IMR-90 (cell line): ENCODE data around the gene PTPRN2. TPM values are rescaled to one million over a fixed set of nuclear protein-coding genes. Genes with fewer than 3 reads are reported as not detected.

Experiments
- ATAC-seq: fragments of 200-7000 bp; cut with Tn5 transposase; 2 replicates; pipeline ENCODE4 v1.9.1; 2020; ENCODE audit warnings: low read depth, mild to moderate bottlenecking, moderate library complexity
- BruUV-seq: library from RNA; stranded (reverse); fragments of 400-500 nt; replicated peaks from 2 replicates; lab custom pipeline; 2021; lab: Mats Ljungman, UMichigan
- CTCF ChIA-PET: fragments of 300-600 bp; formaldehyde crosslinking; extraction: SDS; loops from one replicate; lab custom pipeline; 2021; ENCODE audit warnings: antibody characterized with exemption; lab: Yijun Ruan, JAX
- POLR2A ChIA-PET: fragments of 300-600 bp; sonication (Branson Sonifier 250); formaldehyde crosslinking; loops from one replicate; lab custom pipeline; 2022; ENCODE audit warnings: antibody characterized with exemption; ENCODE audit not compliant: unreplicated experiment; lab: Charles Lee
- DNase-seq: peaks from one replicate; pipeline ENCODE4 v3.0.0; 2013
- H2AFZ ChIP-seq: replicated peaks from 2 replicates; pipeline ENCODE3; 2013; ENCODE audit warnings: low read length, mild to moderate bottlenecking; ENCODE audit not compliant: poor library complexity
- H2AK5ac ChIP-seq: 2 replicates; pipeline ENCODE4 v1.6.1; 2013; ENCODE audit warnings: low read depth, low read length, inconsistent platforms
- H2AK9ac ChIP-seq: replicated peaks from 2 replicates; pipeline ENCODE3; 2013; ENCODE audit warnings: mild to moderate bottlenecking, low read depth, low read length, moderate library complexity; ENCODE audit not compliant: poor library complexity
- H2BK120ac ChIP-seq: 2 replicates; pipeline ENCODE4 v1.6.1; 2013; ENCODE audit warnings: low read depth, low read length, inconsistent platforms
- H2BK15ac ChIP-seq: 3 replicates; pipeline ENCODE4 v1.6.1; 2013; ENCODE audit warnings: low read depth, low read length, inconsistent platforms
- H2BK20ac ChIP-seq: 2 replicates; pipeline ENCODE4 v1.6.1; 2013; ENCODE audit warnings: low read depth, mild to moderate bottlenecking, inconsistent platforms, low read length, moderate library complexity
- H2BK5ac ChIP-seq: 2 replicates; pipeline ENCODE4 v1.6.1; 2013; ENCODE audit warnings: mild to moderate bottlenecking, low read depth, low read length, inconsistent platforms; ENCODE audit not compliant: poor library complexity, severe bottlenecking
- H3K14ac ChIP-seq: replicated peaks from 2 replicates; pipeline ENCODE4 v1.6.1; 2013; ENCODE audit warnings: low read depth, low read length, inconsistent platforms
- H3K18ac ChIP-seq: 2 replicates; pipeline ENCODE4 v1.6.1; 2013; ENCODE audit warnings: low read depth, low read length, control low read depth
- H3K23ac ChIP-seq: 2 replicates; pipeline ENCODE4 v1.6.1; 2013; ENCODE audit warnings: low read depth, low read length, inconsistent platforms
- H3K27ac ChIP-seq: 2 replicates; pipeline ENCODE4 v1.5.1; 2013; ENCODE audit warnings: mild to moderate bottlenecking, control low read depth, low read length; ENCODE audit not compliant: insufficient read depth
- H3K27me3 ChIP-seq: 2 replicates; pipeline ENCODE4 v1.6.1; 2013; ENCODE audit warnings: low read length; ENCODE audit not compliant: control insufficient read depth, insufficient read depth
- H3K36me3 ChIP-seq: 2 replicates; pipeline ENCODE4 v1.6.1; 2013; ENCODE audit warnings: low read length, mixed read lengths; ENCODE audit not compliant: control insufficient read depth, insufficient read depth
- H3K4ac ChIP-seq: 2 replicates; pipeline ENCODE4 v1.6.1; 2013; ENCODE audit warnings: low read depth, low read length, inconsistent platforms
- H3K4me1 ChIP-seq: 2 replicates; pipeline ENCODE4 v1.6.1; 2013; ENCODE audit warnings: low read length, mixed read lengths; ENCODE audit not compliant: control insufficient read depth, insufficient read depth
- H3K4me2 ChIP-seq: 2 replicates; pipeline ENCODE4 v1.6.1; 2013; ENCODE audit warnings: low read depth, mild to moderate bottlenecking, control low read depth, low read length, moderate library complexity
- H3K4me3 ChIP-seq: 2 replicates; pipeline ENCODE4 v1.5.1; 2013; ENCODE audit warnings: low read depth, mild to moderate bottlenecking, control low read depth, low read length, moderate library complexity; ENCODE audit not compliant: insufficient read depth
- H3K56ac ChIP-seq: 2 replicates; pipeline ENCODE4 v1.6.1; 2013; ENCODE audit warnings: low read length, inconsistent platforms; ENCODE audit not compliant: insufficient read depth; ENCODE audit errors: extremely low read depth
- H3K79me1 ChIP-seq, 2 experiments: 2 replicates each; pipeline ENCODE4 v1.6.1; 2013; ENCODE audit warnings: low read length in 2 of 2, inconsistent platforms in 1 of 2, low read depth in 1 of 2
- H3K9ac ChIP-seq: 2 replicates; pipeline ENCODE4 v1.6.1; 2013; ENCODE audit warnings: low read depth, low read length, control low read depth
- H3K9me1 ChIP-seq: 2 replicates; pipeline ENCODE4 v1.6.1; 2013; ENCODE audit warnings: low read length, inconsistent platforms; ENCODE audit not compliant: insufficient read depth
- H3K9me3 ChIP-seq: 2 replicates; pipeline ENCODE4 v1.6.1; 2013; ENCODE audit warnings: low read length; ENCODE audit not compliant: control insufficient read depth, insufficient read depth
- H4K20me1 ChIP-seq: 2 replicates; pipeline ENCODE4 v1.6.1; 2013; ENCODE audit warnings: low read length, inconsistent platforms; ENCODE audit not compliant: insufficient read depth
- H4K5ac ChIP-seq: 2 replicates; pipeline ENCODE4 v1.6.1; 2013; ENCODE audit warnings: mild to moderate bottlenecking, low read depth, low read length, control low read depth
- H4K8ac ChIP-seq, 2 experiments: 2 replicates each; pipeline ENCODE4 v1.6.1; 2013; ENCODE audit warnings: low read depth in 2 of 2, low read length in 2 of 2, control low read depth in 1 of 2, inconsistent platforms in 1 of 2
- H4K91ac ChIP-seq: 2 replicates; pipeline ENCODE4 v1.6.1; 2013; ENCODE audit warnings: low read depth, low read length, inconsistent platforms; ENCODE audit not compliant: insufficient read depth
- BHLHE40 ChIP-seq: fragments of 150-350 bp; IDR thresholded peaks from 2 replicates; pipeline ENCODE4 v1.6.1; 2016; ENCODE audit warnings: mild to moderate bottlenecking, low read depth, low read length
- CEBPB ChIP-seq: IDR thresholded peaks from 2 replicates; pipeline ENCODE4 v1.6.1; 2012; ENCODE audit warnings: low read depth, low read length, improper control_type of control experiment
- CHD1 ChIP-seq: IDR thresholded peaks from 2 replicates; pipeline ENCODE4 v1.6.1; 2012; ENCODE audit warnings: low read depth, low read length, improper control_type of control experiment
- FOS ChIP-seq: fragments of 150-350 bp; IDR thresholded peaks from 2 replicates; pipeline ENCODE4 v1.6.1; 2016; ENCODE audit warnings: low read depth, low read length
- MAFK ChIP-seq: IDR thresholded peaks from 2 replicates; pipeline ENCODE4 v1.6.1; 2012; ENCODE audit warnings: low read depth, low read length, improper control_type of control experiment
- NFE2L2 ChIP-seq: fragments of 150-350 bp; IDR thresholded peaks from 2 replicates; pipeline ENCODE4 v1.6.1; 2016; ENCODE audit warnings: low read depth, mild to moderate bottlenecking, low read length
- RAD21 ChIP-seq: IDR thresholded peaks from 2 replicates; pipeline ENCODE4 v1.6.1; 2012; ENCODE audit warnings: low read length, improper control_type of control experiment
- RCOR1 ChIP-seq: IDR thresholded peaks from 2 replicates; pipeline ENCODE4 v1.6.1; 2012; ENCODE audit warnings: mild to moderate bottlenecking, low read length, improper control_type of control experiment; ENCODE audit not compliant: insufficient replicate concordance
- SMC3 ChIP-seq: fragments of 150-350 bp; IDR thresholded peaks from 2 replicates; pipeline ENCODE4 v1.6.1; 2016; ENCODE audit warnings: low read depth, mild to moderate bottlenecking, antibody characterized with exemption, low read length, moderate library complexity
- WGBS, 2 experiments: methylation state at CpG; one replicate each; pipeline versions ENCODE4 v1.1.5 to v1.1.7; 2013; ENCODE audit warnings: missing lambda C conversion rate in 2 of 2; ENCODE audit not compliant: insufficient read length in 1 of 2; ENCODE audit errors: extremely low coverage in 2 of 2; 5-methylcytosine and 5-hydroxymethylcytosine counted together
- dilution Hi-C: fragments of 300-500 bp; cut with HindIII; formaldehyde crosslinking; loops from one replicate; pipeline ENCODE4 v1.14.3; 2018; ENCODE audit warnings: low sequenced_read_pairs; ENCODE audit not compliant: unreplicated experiment
- in situ Hi-C: fragments of 300-500 bp; cut with MboI; formaldehyde crosslinking; loops from 3 replicates; pipeline ENCODE4 v1.14.3; 2019; ENCODE audit warnings: low sequenced_read_pairs, inconsistent platforms, mixed read lengths
- intact Hi-C: fragments of 100-400 bp; cut with micrococcal nuclease; formaldehyde crosslinking; loops from 2 replicates; pipeline ENCODE4 v1.10.0; 2022
- polyA plus RNA-seq, 3 experiments: library from polyadenylated mRNA; depleted of rRNA; stranded (reverse); fragments of >200 nt; gene quantifications; 2 replicates each; pipeline ENCODE4 v1.2.3, GENCODE V29; 2012; ENCODE audit warnings: low replicate concordance in 1 of 3
- total RNA-seq: library from RNA; depleted of rRNA; stranded (reverse); fragments of >200 nt; gene quantifications from 2 replicates; pipeline ENCODE4 v1.2.3, GENCODE V29; 2012
- TF ChIP-seq, protein P1 (sequence below): fragments of 150-350 bp; IDR thresholded peaks from 2 replicates; pipeline ENCODE4 v1.6.1; 2017; ENCODE audit warnings: mild to moderate bottlenecking, antibody characterized with exemption, low read length, low read depth
- TF ChIP-seq, protein P2 (sequence below): fragments of 150-350 bp; IDR thresholded peaks from 2 replicates; pipeline ENCODE4 v1.6.1; 2016; ENCODE audit warnings: low read depth, mild to moderate bottlenecking, low read length, moderate library complexity, borderline replicate concordance

The PTPRN2 gene
- total and polyA plus RNA-seq, 2 of the 4 experiments (the other 2 are of a cell fraction) = 0.03 TPM; not detected in 1

DNA sequence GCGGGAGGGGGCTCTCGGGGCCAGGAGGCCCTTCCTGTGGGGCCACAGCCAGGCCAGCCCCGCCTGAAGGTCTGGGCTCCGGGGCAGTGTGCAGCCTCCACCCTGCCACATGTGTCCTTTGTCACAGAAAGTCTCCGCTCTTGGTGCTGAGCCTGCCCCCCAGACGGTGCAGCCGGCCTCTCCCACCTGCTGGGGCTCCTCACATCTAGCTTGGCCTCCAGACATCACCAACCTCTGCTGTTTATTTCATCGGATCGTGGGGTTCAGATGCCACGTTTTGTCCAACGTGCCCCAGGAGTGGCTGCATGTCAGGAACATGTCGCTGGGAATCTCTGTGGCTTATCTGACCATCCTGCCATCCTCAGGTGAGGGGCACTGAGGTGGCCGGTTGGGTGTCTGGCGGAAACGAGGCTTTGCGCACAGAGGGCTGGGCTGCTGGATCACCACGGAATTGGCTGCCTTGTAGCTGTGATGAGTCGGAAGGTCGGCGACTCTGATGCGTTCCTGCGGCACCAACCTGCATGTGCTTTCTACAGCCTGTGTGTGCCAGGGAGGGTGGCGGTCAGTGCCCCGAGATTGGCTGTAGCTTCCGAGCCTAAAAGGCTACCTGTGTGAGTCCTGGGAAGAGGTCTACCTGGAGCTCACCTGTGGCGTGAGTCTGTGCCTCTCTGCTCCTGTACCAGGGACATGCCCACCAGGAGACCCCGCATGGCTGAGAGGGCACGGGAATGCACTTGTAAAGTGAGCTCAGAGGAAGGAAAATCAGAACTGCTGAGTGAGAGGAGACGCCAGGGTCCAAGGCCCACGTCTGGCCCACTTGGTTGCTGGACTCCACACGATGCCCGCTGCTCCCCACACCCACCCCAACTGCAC is 934.4 kb downstream of the PTPRN2 start:
- Histone ChIP-seq H2AK9ac (no peak overlapping the region), H3K4ac (no peak overlapping the region), H3K9me1 (no peaks in the 10 kb centered on the region), H2BK120ac (no peak overlapping the region), H4K20me1 (no peaks in the 10 kb centered on the region), H2AK5ac (no peak overlapping the region), H2AFZ (no peak overlapping the region), H4K91ac (no peak overlapping the region), H3K4me2 (no peak overlapping the region), H3K9ac (no peak overlapping the region), H3K27me3 (no peaks in the 10 kb centered on the region), H3K14ac (no peak overlapping the region), H3K79me1 (no peaks in the 10 kb centered on the region), H3K36me3 (no peaks in the 10 kb centered on the region), H3K4me3 (no peak overlapping the region), H2BK20ac (no peak overlapping the region), H3K4me1 (no peaks in the 10 kb centered on the region), H3K9me3 (peaks cover 54% of the 10 kb centered on the region), H3K27ac (no peak overlapping the region), H3K56ac (no peak overlapping the region), H3K23ac (no peak overlapping the region), H4K8ac (no peak overlapping the region), H4K5ac (no peak overlapping the region), H2BK15ac (no peak overlapping the region), H2BK5ac (no peak overlapping the region), H3K18ac (no peak overlapping the region)
- intact Hi-C loops (no loop called here), dilution Hi-C loops (no loop called here), in situ Hi-C loops (no loop called here)
- ChIA-PET POLR2A (no interaction called here), CTCF (no interaction called here)
- no peak for ATAC-seq
- no peak for DNase-seq
- WGBS, 2 experiments = 82% methylated on average over 11 of the region's 32 CpGs; no CpG with 5 or more reads in 1 of the 2 experiments
- TF ChIP-seq, protein P1, sequence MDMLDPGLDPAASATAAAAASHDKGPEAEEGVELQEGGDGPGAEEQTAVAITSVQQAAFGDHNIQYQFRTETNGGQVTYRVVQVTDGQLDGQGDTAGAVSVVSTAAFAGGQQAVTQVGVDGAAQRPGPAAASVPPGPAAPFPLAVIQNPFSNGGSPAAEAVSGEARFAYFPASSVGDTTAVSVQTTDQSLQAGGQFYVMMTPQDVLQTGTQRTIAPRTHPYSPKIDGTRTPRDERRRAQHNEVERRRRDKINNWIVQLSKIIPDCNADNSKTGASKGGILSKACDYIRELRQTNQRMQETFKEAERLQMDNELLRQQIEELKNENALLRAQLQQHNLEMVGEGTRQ = no peak
- no peak for TF ChIP-seq SMC3
- TF ChIP-seq, protein P2, sequence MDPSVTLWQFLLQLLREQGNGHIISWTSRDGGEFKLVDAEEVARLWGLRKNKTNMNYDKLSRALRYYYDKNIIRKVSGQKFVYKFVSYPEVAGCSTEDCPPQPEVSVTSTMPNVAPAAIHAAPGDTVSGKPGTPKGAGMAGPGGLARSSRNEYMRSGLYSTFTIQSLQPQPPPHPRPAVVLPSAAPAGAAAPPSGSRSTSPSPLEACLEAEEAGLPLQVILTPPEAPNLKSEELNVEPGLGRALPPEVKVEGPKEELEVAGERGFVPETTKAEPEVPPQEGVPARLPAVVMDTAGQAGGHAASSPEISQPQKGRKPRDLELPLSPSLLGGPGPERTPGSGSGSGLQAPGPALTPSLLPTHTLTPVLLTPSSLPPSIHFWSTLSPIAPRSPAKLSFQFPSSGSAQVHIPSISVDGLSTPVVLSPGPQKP = no peak
- TF ChIP-seq CEBPB = no peak
- TF ChIP-seq CHD1 = no peak
- no peak for TF ChIP-seq NFE2L2
- TF ChIP-seq MAFK = no peak
- no peak for TF ChIP-seq RAD21
- no peak for TF ChIP-seq BHLHE40
- TF ChIP-seq RCOR1 = no peak
- TF ChIP-seq FOS = no peak
- no TSS peak for BruUV-seq
